ENCODE measurements around the gene CFAP97D2.

CFAP97D2 gene

DNA sequence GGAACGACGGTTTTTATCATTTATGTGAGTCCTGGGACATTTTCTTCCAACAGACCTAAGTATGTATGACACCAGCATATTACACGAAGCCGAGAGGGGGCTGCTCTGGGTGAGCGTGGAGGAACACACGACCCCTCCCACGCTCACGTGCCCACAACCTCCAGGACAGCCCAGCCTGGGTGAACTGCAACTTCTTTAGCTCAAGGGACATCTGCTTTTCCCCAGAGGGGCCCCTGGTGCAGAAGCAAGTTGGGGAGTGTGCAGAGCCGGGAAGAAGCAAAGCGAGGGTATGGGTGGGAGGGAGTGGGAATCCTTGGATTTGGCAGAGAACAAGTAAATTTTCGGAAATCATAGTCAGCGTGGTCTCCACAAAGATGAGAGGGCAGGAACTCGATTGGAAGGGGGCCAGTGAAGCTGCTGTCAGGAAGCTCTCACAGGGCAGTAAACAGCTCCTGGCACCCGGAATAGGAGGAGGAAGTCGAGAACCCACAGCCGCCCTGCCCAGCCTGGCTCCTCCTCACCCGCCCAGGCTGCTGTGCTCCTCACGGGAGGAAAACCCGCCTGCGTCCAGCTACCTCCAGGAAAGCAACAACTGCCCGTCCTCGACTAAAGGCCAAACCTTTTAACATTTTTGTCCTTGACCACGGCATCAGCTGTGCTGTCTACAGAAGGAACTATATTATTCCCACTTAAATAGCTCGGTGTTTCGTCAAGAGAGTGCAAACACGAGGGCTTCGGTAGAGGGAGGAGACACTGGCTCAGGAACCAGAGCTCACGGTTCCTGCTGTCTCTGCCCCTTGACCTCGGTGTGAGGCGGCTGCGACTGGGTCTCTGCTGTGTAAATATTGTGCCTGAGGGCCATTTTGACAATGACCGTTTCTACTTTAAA, 17.2 kb upstream of the CFAP97D2 start:
- H3F3A ChIP-seq (ENCODE audit: insufficient read depth, low read length), result peaks cover 3% of the 10 kb centered on the region; the same call in 1 of the 2 replicates
- peak overlapping the region; percentile 27; the same call in 1 of the 2 replicates for H3K4me2 ChIP-seq (ENCODE audit: low read depth, low read length)
- H2AFZ ChIP-seq (ENCODE audit: low read length), result 0 out of 2 replicates have a peak overlapping the region, but pooled peaks have one; percentile 28
- H3K27me3 ChIP-seq (replicated peaks; ENCODE audit: insufficient read depth, low read length), result no peaks in the 10 kb centered on the region; the same call in 1 of the 2 replicates
- no peaks in the 10 kb centered on the region for H3K79me2 ChIP-seq (ENCODE audit: low read length)
- no peaks in the 10 kb centered on the region for H3K36me3 ChIP-seq (replicated peaks; ENCODE audit: insufficient read depth, low read length)
- H3K9me2 ChIP-seq (replicated peaks; ENCODE audit: insufficient read depth, low read length), result no peaks in the 10 kb centered on the region
- H4K20me1 ChIP-seq (ENCODE audit: insufficient read depth, low read length), result no peaks in the 10 kb centered on the region
- peaks cover 8% of the 10 kb centered on the region for H3K4me1 ChIP-seq (ENCODE audit: low read length)
- TF ChIP-seq EZH2phosphoT487 (IDR thresholded peaks at IDR 0.05; ENCODE audit: low read length) (no peak), EZH2 (optimal IDR thresholded peaks at IDR 0.05; ENCODE audit: low read depth, low read length) (no peak)
- TF ChIP-seq, protein P1, sequence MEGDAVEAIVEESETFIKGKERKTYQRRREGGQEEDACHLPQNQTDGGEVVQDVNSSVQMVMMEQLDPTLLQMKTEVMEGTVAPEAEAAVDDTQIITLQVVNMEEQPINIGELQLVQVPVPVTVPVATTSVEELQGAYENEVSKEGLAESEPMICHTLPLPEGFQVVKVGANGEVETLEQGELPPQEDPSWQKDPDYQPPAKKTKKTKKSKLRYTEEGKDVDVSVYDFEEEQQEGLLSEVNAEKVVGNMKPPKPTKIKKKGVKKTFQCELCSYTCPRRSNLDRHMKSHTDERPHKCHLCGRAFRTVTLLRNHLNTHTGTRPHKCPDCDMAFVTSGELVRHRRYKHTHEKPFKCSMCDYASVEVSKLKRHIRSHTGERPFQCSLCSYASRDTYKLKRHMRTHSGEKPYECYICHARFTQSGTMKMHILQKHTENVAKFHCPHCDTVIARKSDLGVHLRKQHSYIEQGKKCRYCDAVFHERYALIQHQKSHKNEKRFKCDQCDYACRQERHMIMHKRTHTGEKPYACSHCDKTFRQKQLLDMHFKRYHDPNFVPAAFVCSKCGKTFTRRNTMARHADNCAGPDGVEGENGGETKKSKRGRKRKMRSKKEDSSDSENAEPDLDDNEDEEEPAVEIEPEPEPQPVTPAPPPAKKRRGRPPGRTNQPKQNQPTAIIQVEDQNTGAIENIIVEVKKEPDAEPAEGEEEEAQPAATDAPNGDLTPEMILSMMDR (IDR thresholded peaks at IDR 0.05; ENCODE audit: low read length), result no peak
- no peak for DNase-seq
- H3K27ac ChIP-seq (ENCODE audit: low read length), result no peak overlapping the region
- H3K4me3 ChIP-seq (ENCODE audit: low read length), result no peak overlapping the region
- no peaks in the 10 kb centered on the region for H3K9me3 ChIP-seq (replicated peaks; ENCODE audit: insufficient read depth, low read length)
- no peak overlapping the region for H3K9ac ChIP-seq (ENCODE audit: low read length)

DNA sequence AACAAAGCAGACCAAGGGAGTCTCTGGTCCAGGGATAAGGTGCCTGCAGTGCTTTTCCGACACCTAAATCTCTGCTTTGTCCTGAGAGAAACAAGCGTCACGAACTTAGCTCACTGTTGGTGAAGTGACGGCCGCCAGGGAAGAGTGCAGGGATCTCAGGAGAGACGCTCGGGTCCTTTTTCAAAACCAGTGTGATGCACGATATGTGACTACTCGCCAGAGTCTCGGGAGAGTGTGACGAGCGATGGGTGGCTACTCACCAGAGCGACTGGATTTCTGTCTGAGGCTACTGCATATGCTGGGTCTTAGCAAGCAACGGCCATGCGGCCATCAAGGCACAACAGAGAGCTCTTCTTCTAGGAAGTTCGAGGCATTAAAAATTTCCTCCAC, 16.5 kb upstream of the CFAP97D2 start:
- Histone ChIP-seq H3K4me1 (ENCODE audit: low read length) (peaks cover 8% of the 10 kb centered on the region), H3K36me3 (replicated peaks; ENCODE audit: insufficient read depth, low read length) (no peaks in the 10 kb centered on the region), H3K9me3 (replicated peaks; ENCODE audit: insufficient read depth, low read length) (no peaks in the 10 kb centered on the region), H3K4me2 (ENCODE audit: low read depth, low read length) (no peak overlapping the region), H3F3A (ENCODE audit: insufficient read depth, low read length) (peaks cover 3% of the 10 kb centered on the region; the same call in 1 of the 2 replicates), H3K27me3 (replicated peaks; ENCODE audit: insufficient read depth, low read length) (no peaks in the 10 kb centered on the region; the same call in 1 of the 2 replicates), H3K9ac (ENCODE audit: low read length) (no peak overlapping the region), H4K20me1 (ENCODE audit: insufficient read depth, low read length) (no peaks in the 10 kb centered on the region), H3K9me2 (replicated peaks; ENCODE audit: insufficient read depth, low read length) (no peaks in the 10 kb centered on the region), H3K4me3 (ENCODE audit: low read length) (no peak overlapping the region), H3K79me2 (ENCODE audit: low read length) (no peaks in the 10 kb centered on the region), H3K27ac (ENCODE audit: low read length) (no peak overlapping the region), H2AFZ (ENCODE audit: low read length) (no peak overlapping the region)
- DNase-seq, result no peak
- TF ChIP-seq, protein P1 (IDR thresholded peaks at IDR 0.05; ENCODE audit: low read length), result no peak

DNA sequence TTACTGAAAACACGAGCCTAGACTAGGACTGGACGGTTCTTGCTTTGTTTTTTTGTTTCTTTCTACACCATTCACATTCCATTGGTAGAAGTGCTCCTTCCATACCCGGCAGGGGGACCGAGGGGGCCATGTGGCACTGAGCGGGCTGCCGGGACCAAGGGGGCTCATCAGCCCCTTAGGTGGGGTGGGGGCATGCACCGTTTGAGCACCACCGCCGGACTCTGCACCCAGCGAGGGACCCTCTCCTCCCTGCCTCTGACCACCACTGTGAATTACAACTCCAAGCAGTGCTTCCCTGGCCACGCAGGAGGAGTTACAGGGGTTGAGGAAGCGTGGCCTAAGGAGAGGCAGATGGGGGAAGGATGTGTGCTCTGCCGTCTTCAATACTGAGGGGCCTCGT, 15.0 kb upstream of the CFAP97D2 start:
- Histone ChIP-seq H3K27ac (ENCODE audit: low read length) (no peak overlapping the region), H3F3A (ENCODE audit: insufficient read depth, low read length) (peaks cover 3% of the 10 kb centered on the region; the same call in 1 of the 2 replicates), H4K20me1 (ENCODE audit: insufficient read depth, low read length) (no peaks in the 10 kb centered on the region), H3K4me2 (ENCODE audit: low read depth, low read length) (no peak overlapping the region), H3K79me2 (ENCODE audit: low read length) (no peaks in the 10 kb centered on the region), H3K27me3 (replicated peaks; ENCODE audit: insufficient read depth, low read length) (no peaks in the 10 kb centered on the region; the same call in 1 of the 2 replicates), H3K36me3 (replicated peaks; ENCODE audit: insufficient read depth, low read length) (no peaks in the 10 kb centered on the region), H3K9me3 (replicated peaks; ENCODE audit: insufficient read depth, low read length) (no peaks in the 10 kb centered on the region), H2AFZ (ENCODE audit: low read length) (no peak overlapping the region), H3K9ac (ENCODE audit: low read length) (no peak overlapping the region), H3K4me3 (ENCODE audit: low read length) (no peak overlapping the region), H3K4me1 (ENCODE audit: low read length) (peaks cover 8% of the 10 kb centered on the region), H3K9me2 (replicated peaks; ENCODE audit: insufficient read depth, low read length) (no peaks in the 10 kb centered on the region)
- DNase-seq, result no peak
- no peak for TF ChIP-seq EZH2phosphoT487 (IDR thresholded peaks at IDR 0.05; ENCODE audit: low read length)
- no peak for TF ChIP-seq EZH2 (optimal IDR thresholded peaks at IDR 0.05; ENCODE audit: low read depth, low read length)
- TF ChIP-seq, protein P1 (IDR thresholded peaks at IDR 0.05; ENCODE audit: low read length), result no peak
